ENCODE measurements around the gene RAB3GAP1.

The RAB3GAP1 gene

GRCh38 chr2:135052042-135052876, at the start of gene RAB3GAP1:
RAB3GAP1 (plus strand) TSS chr2:135052292; CDS start chr2:135052308, 16 bp downstream.
- no peak for TF ChIP-seq CTCF (IDR thresholded peaks at IDR 0.05)

- no peak for TF ChIP-seq CTCF (IDR thresholded peaks at IDR 0.05)
Observed at GRCh38 chr2:135002836-135003235, 49.3 kb upstream of the RAB3GAP1 start.

GRCh38 chr2:135004005-135004746, 47.9 kb upstream of the RAB3GAP1 start:
- peak; percentile 92 for TF ChIP-seq CTCF (IDR thresholded peaks at IDR 0.05)

GRCh38 chr2:135005753-135006152, 46.3 kb upstream of the RAB3GAP1 start:
- TF ChIP-seq CTCF (IDR thresholded peaks at IDR 0.05) = no peak

GRCh38 chr2:135009339-135009738, 42.8 kb upstream of the RAB3GAP1 start:
- TF ChIP-seq CTCF (IDR thresholded peaks at IDR 0.05) = no peak

- TF ChIP-seq CTCF (IDR thresholded peaks at IDR 0.05) = no peak
Observed at GRCh38 chr2:135010200-135010942, 41.7 kb upstream of the RAB3GAP1 start.

GRCh38 chr2:135011633-135012032, 40.5 kb upstream of the RAB3GAP1 start:
- no peak for TF ChIP-seq CTCF (IDR thresholded peaks at IDR 0.05)
